GM21447 (cell line): ENCODE results near the gene LRRC37A3.
"Not testable (repeated sequence)": the region's sequence is repeated elsewhere in the genome, so short reads cannot be mapped to it uniquely, and the experiment has no call there.

Experiments used
- ATAC-seq: cut with Tn5 transposase; IDR thresholded peaks from one replicate; pipeline ENCODE4 v1.9.1; 2021; ENCODE audit not compliant: unreplicated experiment

Gene LRRC37A3

DNA sequence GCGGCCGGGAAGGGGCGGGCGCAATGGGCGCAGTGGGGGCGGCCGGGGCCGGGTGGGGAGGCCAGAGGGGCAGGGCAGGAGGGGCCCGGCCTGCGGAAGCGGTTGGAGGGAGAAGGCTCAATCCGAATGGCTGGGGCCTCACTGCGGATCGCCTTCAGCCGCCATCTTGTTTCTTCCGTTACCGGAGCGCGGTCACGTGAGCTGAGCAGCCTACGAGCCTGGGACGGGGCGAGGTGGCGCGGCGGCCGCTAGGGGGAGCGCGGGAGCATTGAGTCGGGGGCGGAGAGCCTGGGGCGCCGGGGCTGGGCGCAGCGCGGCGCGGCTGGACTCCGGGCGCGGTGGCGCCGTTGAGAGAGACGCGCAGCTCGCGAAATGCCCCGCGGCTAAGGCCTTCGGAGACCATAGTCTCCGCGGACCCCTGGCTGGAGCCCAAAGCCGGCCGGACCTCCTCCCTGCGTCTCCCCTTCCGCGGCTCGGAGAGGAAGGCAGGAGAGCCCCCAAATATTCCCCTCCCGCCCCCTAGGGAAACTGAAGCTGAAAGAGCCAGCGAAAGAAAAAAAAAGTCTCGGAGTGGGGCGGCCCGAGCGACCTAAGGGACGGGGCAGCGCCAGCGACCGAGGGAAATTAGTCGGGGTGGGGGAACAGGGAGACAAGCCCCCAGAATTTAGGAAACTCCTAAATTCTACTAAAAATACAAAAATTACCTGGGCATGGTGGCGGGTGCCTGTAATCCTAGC is at the start of gene LRRC37A3:
Gene LRRC37A3 (minus strand): TSS at position 190 of the 737 bp plus-strand sequence. CDS start 22,221 bp downstream, outside the sequence.
- ATAC-seq = peak; percentile 92

DNA sequence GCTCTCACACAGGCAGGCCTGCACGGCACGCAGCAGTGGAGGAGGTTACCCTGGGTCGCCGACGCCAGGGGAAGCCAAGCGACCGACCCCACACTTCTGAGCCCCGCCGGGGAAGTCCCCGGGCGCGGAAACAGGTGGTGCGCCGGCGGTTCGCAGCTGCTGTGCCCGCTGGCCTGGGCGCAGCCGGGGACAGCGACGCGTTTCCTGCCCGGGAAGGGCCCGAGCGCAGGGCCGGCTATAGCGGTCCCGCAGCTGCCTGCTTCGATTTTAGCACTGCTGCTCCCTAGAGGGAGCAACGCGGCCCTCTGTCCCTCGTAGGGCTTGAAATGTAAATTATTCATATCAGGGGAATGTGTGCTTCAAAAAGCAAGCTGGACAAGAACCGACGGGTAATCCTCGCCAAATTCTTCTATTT is 46.6 kb upstream of the LRRC37A3 start:
- ATAC-seq = peak; percentile 78

DNA sequence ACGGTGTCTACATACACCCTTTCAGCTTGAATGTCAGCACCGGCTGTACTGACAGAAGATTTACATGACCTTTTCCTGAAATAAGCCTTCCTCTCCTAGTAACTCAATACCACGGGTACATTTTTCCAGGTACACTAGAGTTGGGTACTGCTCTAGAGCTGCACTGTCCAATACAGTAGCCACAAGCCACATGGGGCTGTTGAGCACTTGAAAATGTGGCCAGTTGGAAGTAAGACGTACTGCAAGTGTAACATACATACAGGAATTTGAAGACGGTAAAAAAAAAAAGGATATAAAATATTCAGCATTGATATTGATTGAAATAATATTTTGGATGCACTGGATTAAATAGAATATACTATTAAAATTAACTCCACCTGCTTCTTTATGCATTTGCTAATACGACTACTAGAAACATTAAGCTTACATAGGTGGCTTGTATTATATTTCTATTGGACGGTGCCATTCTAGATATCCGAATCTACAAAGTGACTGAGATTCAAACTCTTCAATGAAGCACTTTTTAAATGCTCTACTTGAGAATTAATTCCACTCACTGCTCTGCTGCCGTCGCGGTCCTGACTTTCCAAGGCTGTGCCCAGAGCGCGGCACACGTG is 46.1 kb upstream of the LRRC37A3 start:
- ATAC-seq = not testable (repeated sequence)

DNA sequence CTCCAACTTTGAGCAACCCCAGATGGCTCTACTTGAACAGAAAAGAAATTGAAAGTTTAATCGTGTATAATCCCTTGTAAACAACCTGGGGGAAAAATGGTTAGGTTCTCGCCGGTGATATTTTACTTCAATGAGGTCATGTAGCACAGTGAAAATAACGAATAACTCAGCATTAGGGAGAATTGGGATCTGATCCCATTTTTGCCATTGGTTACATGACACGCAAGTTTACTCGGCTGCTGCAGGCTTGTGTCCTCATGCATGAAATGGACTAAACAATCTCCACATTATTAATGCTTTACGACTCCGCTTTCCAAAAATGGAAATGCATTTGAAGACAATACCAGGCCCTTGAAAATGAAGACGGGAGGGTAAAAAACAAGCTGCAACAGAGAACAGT is 45.5 kb upstream of the LRRC37A3 start:
- ATAC-seq = no peak

DNA sequence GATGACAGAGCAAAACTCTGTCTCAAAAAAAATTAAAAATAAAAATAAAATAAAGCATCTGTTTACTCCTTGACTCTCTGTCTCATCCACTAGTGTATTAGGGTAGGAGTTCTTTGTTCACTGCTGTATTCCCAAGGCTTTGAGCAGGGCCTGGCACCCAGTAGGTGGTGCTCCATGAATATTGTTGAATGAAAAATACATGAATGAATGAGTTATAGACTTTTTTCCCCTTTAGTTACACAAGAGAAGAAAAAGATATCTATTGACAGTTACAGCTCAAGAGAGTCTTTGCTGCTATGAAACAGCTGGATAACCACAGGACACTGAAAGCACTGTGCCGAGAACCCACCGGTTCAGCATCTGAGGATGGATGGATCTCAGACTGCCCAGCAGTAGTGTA is 44.5 kb upstream of the LRRC37A3 start:
- not testable (repeated sequence) for ATAC-seq

DNA sequence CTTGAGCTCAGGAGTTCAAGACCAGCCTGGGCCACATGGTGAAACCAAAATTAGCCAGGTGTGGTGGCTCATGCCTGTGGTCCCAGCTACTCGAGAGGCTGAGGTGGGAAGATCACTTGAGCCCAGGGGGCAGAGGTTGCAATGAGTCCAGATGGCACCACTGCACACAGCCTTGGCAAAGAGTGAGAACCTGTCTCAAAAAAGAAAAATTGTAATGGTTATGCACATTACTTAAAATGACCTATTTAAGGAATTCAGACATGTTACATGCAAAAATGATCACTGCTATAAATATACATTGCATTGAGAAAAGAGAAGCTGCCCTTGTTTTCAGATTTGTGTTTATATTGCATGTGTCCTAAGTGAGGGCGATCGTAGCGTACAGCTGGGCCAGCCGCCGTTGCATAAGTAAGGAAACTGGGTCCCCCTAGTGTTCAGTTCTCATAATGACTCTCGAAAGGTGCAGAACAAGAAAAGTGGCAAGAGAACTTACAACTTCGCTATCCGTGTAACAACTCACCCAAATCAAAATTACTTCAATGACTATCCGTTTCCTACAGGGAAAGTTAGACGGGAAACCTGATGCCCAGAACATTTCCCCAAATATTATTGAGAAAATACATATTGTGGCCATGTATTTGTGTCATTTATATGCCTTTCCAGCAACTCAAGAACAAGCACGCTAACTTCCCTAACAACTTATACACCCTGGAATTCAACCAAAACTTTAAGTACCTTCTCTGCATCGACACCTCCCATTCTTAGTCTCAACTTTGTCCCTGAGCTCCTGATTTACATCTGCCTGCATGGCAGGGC is 42.5 kb upstream of the LRRC37A3 start:
- not testable (repeated sequence) for ATAC-seq

DNA sequence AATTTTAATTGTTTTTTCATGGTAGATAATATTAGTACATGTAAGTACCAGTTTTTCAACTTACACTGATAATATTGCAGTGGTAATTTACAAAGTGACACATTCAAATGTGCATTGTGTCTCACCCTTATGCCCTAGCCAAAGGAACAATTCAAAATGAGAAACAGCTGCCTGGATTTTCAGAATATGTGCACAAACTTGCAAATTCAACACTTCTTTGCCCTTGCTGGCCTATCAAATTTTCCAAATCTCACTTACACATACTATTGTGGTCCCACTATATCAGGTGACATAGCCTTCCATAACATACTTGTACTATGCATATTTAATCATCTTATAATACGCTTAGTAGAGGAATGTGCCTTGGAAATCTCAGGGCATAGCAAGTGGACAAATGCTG is 32.6 kb upstream of the LRRC37A3 start:
- no peak for ATAC-seq

DNA sequence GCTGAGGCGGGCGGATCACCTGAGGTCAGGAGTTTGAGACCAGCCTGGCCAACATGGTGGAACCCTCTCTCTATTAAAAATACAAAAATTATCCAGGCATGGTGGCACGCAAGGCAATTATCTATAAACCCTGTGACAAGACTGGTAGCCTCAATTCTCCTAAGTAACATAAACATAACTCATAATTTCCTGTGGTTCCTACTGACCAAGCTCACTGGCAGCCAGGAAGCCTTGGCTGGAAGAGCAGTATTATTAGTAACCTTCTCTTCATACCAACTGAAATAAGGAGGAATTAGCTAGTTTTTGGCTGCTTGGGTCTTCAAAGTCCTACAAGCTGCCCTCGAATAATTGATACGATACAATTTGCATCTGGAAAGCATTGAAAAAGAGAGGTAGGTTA is 31.6 kb upstream of the LRRC37A3 start:
- ATAC-seq = no peak

DNA sequence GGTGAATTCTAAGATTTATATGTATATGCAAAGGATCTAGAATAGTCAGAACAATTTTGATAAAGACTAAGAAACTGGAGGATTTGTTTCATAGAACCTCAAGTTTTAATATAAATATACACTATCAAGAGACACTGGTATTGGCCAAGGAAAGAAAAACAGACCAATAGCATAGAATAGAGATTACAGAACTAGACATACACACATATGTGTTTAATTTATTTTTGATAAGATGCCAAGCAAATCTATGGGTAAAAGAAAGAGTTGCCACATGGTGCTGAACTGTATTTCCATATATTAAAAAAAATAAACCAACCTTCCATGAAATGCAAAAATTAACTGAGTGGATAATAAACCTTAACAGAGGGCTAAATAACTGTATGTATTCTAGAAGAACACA is 27.9 kb upstream of the LRRC37A3 start:
- ATAC-seq = no peak

DNA sequence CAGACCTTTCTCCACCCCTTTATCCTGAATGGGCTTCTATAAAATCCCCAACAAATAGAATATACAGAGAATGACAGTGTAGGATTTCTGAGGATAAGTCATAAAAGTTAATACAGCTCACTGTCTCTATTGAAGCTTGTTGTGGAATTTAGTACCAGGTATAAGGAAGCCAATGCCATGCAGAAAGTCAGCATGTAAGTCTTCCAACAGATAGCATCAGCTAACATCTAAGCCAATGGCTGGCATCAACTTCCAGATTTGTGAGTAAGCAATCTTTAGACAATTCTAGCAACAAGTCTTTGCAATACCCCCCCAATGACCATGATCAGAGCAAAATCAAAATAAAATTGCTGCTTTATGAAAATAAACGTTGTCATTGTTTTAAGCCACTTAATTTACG is 22.5 kb upstream of the LRRC37A3 start:
- ATAC-seq = no peak

DNA sequence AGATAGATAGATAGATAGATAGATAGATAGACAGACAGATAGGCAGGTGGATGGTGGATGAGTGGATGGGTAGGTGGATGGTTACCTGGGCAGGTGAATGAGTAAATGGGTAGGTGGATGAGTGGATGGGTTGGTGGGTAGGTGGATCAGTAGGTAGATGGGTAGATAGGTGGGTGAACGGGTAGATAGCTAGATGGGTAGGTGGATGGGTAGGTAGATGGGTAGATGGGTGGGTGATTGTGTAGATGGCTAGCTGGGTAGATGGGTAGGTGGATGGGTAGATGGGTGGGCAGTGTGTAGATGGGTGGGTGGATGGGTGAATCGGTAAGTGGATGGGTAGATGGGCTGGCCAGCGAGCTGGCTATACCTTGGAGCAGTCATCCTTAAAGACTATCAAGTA is 21.8 kb upstream of the LRRC37A3 start:
- ATAC-seq = no peak

DNA sequence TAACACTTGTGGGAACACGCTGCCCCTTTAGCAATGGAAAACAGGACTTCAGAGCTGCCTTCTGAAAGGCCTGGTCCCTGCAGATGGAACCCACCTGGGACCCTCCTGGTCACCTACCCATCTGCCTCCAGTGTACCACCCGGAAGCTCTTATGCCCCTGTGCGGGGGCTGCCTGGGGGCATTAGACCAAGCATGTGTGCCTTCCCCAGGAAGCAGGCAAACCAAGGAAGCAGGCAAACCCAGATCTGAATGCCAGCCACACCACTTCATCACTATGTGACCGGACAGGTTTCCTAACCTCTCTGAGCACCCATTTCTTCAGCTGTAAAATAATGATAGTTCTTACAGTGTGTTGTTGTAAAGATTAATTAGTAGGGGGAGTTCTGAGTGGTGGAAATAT is 20.8 kb upstream of the LRRC37A3 start:
- no peak for ATAC-seq

DNA sequence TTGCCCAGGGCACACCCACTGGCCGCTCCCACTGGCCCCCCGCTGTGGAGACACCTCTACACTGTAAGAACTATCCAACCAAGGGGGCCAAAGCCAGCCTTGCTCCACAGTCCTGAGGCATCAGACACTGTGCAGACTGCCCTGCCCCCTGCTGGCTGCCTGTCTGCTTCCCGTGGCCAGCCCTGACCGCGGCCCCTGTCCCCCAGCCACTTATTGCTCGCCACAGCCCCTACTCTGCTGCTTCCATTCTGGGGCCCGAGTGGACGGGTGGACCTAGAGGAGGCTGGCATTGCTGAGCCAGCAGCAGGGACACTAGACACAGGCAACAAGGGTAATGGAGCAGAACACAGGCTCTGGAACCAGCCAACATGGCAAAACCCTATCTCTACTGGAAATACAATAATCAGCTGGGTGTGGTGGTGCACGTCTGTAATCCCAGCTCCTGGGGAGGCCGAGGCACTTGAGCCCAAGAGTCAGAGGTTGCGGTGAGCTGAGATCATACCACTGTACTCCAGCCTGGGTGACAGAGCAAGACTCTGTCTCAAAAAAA is 19.7 kb upstream of the LRRC37A3 start:
- ATAC-seq = peak; percentile 63

DNA sequence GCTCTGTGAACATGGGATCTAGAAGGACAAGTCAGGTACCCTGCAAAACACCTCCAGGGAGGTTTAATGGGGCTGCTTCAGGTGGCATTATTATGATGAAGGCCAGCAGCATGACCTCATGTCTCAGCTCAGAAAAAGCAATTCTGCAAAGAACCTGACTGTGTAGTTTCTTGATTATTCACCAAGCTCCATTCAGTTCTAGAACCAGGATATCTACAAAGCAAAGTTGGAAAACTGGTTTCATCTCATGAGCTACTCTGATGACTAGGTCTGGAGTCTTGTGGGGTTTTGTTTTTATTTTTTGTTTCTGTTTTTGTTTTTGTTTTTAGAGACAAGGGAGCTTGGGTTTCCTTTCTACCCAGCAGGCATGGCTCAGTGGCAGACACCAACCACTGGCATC is 19.0 kb upstream of the LRRC37A3 start:
- ATAC-seq = no peak

DNA sequence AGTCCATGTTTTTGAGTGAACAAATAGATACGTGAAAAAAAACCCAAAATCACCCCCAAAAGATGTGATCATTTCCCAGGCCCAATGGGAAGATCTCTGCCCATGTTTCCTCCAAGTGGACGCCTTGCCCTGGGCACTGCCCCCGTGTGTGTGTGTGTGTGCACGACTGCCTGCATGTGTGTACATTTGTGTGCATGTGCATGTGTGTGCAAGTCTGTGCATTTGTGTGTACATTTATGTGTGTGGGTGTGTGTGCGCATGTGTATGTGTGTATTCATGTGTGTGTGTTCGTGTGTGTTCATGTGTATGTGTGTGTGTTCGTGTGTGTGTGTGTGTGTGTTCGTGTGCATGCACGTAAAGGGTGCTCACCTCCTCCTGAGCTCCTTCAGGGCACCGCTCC is 16.8 kb upstream of the LRRC37A3 start:
- ATAC-seq = no peak

DNA sequence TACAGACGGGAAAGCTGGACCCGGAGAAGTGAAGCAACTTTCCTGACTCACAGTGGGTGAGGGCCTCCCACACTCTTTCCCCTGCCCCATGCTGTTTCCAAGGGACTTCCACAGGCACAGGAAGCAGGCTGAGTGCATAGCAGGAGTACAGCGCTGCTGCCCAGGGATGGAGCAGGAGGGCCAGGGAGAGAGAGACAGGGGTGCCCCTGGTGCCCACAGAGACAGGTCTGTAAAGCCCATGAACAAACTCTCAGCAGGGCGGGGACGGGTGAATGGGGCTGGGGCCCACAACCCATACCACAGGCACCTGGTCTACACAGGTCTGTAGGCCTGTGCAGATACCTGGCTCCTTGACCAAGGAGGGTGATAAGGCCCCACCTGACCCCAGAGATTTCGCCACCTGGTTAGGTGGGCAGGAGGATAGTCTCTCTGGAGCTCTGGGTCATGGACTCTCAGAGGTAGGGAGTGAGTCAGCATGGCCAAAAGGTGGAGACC is 15.1 kb upstream of the LRRC37A3 start:
- not testable (repeated sequence) for ATAC-seq

DNA sequence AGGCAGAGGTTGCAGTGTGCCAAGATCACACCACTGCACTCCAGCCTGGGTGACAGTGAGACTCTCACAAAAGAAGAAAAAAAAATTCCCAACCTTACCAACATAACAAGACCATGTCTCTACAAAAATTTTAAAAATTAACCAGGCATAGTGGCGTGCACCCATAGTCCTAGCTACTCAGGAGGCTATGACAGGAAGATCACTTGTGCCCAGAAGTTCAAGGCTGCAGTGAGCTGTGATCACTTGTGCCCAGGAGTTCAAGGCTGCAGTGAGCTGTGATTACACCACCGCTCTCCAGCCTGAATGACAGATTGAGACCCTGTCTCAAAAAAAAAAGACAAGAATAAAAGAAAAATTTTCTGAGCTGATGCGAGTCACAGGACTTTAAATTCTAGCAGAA is 13.6 kb upstream of the LRRC37A3 start:
- not testable (repeated sequence) for ATAC-seq

DNA sequence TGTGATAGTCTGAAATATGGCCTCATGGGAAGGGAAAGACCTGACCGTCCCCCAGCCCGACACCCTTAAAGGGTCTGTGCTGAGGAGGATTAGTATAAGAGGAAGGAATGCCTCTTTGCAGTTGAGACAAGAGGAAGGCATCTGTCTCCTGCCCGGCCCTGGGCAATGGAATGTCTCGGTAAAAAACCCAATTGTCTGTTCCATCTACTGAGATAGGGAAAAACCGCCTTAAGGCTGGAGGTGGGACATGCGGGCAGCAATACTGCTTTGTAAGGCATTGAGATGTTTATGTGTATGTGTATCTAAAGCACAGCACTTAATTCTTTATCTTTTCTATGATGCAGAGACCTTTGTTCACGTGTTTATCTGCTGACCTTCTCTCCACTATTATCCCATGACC is 11.1 kb upstream of the LRRC37A3 start:
- ATAC-seq = not testable (repeated sequence)

DNA sequence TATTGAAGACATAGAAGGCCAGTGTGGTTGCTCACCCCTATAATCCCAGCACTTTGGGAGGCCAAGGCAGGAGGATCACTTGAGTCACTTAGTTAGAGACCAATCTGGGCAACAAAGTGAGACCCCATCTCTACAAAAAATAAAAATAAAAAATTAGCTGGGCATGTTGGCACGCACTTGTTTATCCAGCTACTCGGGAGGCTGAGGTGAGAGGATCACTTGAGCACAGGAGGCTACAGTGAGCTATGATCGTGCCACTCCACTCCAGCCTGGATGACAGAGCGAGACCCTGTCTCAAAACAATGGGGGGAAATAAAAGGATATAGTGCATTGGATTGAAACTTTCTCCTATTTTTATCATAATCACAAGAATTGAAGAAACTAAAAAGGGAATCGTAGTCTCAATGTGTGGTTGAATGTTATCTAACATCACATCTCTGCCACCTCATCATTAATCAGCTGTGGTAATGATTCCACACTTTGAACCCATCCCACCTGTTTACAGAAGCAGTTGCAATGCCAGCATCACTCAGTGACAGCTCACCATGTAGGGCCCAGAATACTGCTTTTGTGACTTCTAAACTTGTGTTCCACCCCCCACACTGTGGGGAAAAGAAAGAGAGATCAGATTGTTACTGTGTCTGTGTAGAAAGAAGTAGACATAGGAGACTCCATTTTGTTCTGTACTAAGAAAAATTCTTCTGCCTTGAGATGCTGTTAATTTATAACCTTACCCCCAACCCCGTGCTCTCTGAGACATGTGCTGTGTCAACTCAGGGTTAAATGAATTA is 10.3 kb upstream of the LRRC37A3 start:
- not testable (repeated sequence) for ATAC-seq

DNA sequence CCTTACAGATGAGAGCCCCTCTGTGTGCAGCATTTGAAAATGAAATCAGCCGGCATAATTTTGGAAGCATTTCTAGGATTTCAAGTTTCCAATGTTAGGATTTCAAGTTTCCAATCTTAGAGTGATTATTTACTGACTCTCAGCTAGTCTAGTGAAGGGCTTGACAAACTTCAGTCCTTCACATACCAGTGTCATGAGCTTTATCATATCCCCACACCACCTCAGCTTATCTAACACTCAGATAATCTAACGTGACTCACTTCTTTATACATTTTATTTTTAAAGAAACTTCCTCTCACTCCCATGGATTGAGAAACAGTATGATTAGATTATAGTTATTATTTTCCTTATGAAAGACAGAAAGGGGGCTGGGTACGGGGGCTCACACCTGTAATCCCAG is 9.4 kb upstream of the LRRC37A3 start:
- ATAC-seq = not testable (repeated sequence)
